ENCODE results near the gene PYROXD2.

Gene PYROXD2

DNA sequence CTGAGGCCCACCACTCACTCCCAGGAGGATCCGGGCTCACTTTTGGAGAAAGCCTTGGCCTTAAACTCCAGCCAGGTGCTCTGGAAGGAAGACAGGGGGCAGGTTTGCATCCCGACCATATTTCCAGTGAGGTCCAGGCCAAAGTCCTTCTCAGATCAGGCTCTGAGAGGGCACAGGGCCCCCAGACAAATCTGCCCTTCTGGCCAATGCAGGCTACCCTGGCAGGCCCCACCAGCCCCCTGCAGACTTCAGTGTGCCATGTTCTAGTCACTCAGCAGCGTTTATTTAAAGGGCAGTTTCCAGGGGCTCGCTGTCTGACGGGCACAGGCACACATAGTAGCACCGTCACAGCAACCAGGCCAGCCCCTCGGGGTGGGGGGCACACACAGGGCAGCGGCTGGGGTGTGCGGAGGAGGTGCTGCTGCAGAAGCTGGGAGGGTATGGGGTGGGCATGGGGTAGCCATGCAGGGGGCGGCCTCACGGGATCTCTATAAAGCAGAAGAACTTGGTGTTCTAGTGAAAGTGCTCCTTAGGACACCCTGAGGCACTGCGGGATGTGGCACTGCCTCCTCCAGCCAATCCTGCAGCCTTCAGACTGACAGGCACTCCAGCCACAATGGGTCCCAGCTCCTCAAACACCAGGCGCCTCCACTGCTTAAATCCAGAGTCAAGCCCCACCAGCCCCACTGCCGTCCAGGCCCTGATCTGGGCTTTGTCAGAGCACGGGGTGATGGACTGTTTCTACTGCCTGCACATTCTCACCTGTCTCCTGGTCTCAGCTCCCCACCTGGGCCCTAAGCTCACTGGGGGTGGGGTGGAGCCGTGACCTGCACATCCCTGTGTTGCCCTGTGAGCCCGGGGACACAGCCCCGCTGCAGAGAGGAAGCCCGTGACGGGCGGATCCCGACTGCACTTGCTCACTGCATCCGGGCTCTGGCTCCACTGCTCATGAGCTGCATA, 9.6 kb upstream of the PYROXD2 start:
- H3K9me3 ChIP-seq (ENCODE audit: control insufficient read depth, insufficient read depth, low read length), result no peaks in the 10 kb centered on the region
- H3K36me3 ChIP-seq (ENCODE audit: control insufficient read depth, low read length), result peaks cover 7% of the 10 kb centered on the region; the same call in 1 of the 2 replicates
- H3K9me2 ChIP-seq (replicated peaks; ENCODE audit: control insufficient read depth, low read length), result no peaks in the 10 kb centered on the region
- no peak overlapping the region for H3K27ac ChIP-seq (ENCODE audit: low read depth, low read length)
- no peaks in the 10 kb centered on the region for H3K27me3 ChIP-seq (ENCODE audit: control insufficient read depth, low read length)
- TF ChIP-seq, protein P1, sequence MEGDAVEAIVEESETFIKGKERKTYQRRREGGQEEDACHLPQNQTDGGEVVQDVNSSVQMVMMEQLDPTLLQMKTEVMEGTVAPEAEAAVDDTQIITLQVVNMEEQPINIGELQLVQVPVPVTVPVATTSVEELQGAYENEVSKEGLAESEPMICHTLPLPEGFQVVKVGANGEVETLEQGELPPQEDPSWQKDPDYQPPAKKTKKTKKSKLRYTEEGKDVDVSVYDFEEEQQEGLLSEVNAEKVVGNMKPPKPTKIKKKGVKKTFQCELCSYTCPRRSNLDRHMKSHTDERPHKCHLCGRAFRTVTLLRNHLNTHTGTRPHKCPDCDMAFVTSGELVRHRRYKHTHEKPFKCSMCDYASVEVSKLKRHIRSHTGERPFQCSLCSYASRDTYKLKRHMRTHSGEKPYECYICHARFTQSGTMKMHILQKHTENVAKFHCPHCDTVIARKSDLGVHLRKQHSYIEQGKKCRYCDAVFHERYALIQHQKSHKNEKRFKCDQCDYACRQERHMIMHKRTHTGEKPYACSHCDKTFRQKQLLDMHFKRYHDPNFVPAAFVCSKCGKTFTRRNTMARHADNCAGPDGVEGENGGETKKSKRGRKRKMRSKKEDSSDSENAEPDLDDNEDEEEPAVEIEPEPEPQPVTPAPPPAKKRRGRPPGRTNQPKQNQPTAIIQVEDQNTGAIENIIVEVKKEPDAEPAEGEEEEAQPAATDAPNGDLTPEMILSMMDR (IDR thresholded peaks at IDR 0.05; ENCODE audit: low read depth, low read length, poor library complexity, severe bottlenecking), result no peak
- TF ChIP-seq EZH2phosphoT487 (IDR thresholded peaks at IDR 0.05; ENCODE audit: borderline replicate concordance, low read length), result no peak
- H3K4me2 ChIP-seq (ENCODE audit: low read length), result no peak overlapping the region
- H3K4me1 ChIP-seq (ENCODE audit: control insufficient read depth, low read length), result no peaks in the 10 kb centered on the region
- no peak overlapping the region for H3K4me3 ChIP-seq (ENCODE audit: low read length)
- H4K20me1 ChIP-seq (ENCODE audit: control insufficient read depth, insufficient read depth, low read depth, low read length), result no peaks in the 10 kb centered on the region
- H3K79me2 ChIP-seq (ENCODE audit: control insufficient read depth, low read length), result no peaks in the 10 kb centered on the region
- no peaks in the 10 kb centered on the region for H3F3A ChIP-seq (ENCODE audit: control insufficient read depth, insufficient read depth)

DNA sequence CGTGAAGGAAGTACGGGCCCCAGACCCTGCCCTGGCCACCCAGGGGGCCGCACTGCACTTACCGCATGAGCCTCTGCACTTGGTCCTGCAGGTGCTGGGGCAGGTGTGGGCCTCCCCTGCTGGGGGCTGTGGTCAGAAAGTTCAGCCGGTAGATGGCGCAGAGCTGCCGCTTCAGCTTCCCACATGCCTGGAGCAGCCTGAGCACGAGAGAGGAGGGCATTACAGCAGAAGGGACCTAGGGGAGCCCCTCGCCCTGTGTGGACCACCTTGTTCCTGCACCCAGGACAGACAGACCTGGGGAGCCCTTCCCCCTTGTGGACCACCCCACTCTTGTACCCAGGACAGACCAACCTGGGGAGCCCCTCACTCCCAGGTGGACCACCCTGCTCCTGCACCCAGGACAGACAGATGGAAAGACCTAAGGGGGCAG, 8.7 kb upstream of the PYROXD2 start:
- Histone ChIP-seq H3K9me2 (replicated peaks; ENCODE audit: control insufficient read depth, low read length) (no peaks in the 10 kb centered on the region), H3K27me3 (ENCODE audit: control insufficient read depth, low read length) (no peaks in the 10 kb centered on the region), H3K27ac (ENCODE audit: low read depth, low read length) (no peak overlapping the region), H3K9me3 (ENCODE audit: control insufficient read depth, insufficient read depth, low read length) (no peaks in the 10 kb centered on the region), H3K4me3 (ENCODE audit: low read length) (no peak overlapping the region), H4K20me1 (ENCODE audit: control insufficient read depth, insufficient read depth, low read depth, low read length) (no peaks in the 10 kb centered on the region), H3F3A (ENCODE audit: control insufficient read depth, insufficient read depth) (no peaks in the 10 kb centered on the region), H3K4me2 (ENCODE audit: low read length) (no peak overlapping the region), H3K4me1 (ENCODE audit: control insufficient read depth, low read length) (no peaks in the 10 kb centered on the region), H3K79me2 (ENCODE audit: control insufficient read depth, low read length) (no peaks in the 10 kb centered on the region), H3K36me3 (ENCODE audit: control insufficient read depth, low read length) (peaks cover 10% of the 10 kb centered on the region; the same call in 1 of the 2 replicates)
- TF ChIP-seq EZH2phosphoT487 (IDR thresholded peaks at IDR 0.05; ENCODE audit: borderline replicate concordance, low read length), result no peak
- TF ChIP-seq, protein P1 (IDR thresholded peaks at IDR 0.05; ENCODE audit: low read depth, low read length, poor library complexity, severe bottlenecking), result no peak

DNA sequence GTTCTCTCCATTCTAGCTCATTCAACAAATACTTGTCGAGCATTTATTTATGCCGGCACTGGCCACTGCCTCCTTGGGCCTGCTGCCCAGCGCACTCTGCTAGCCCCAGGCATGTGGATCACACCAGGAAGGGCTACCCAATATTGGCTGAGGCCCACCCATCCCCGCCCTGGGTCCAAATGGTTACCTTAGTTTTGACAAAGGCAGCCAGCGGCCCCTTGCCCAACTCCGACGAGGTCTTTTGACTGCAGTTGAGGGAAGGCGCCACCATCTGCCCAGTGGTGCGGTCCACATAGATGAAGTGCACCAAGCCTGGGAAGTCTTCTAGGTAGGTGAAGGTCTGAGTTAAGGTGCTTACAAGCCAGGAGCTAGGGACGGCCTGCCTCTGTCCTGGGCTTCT, 7.2 kb upstream of the PYROXD2 start:
- Histone ChIP-seq H4K20me1 (ENCODE audit: control insufficient read depth, insufficient read depth, low read depth, low read length) (no peaks in the 10 kb centered on the region), H3K9me3 (ENCODE audit: control insufficient read depth, insufficient read depth, low read length) (no peaks in the 10 kb centered on the region), H3K27me3 (ENCODE audit: control insufficient read depth, low read length) (no peaks in the 10 kb centered on the region), H3K4me2 (ENCODE audit: low read length) (no peak overlapping the region), H3K36me3 (ENCODE audit: control insufficient read depth, low read length) (peaks cover 6% of the 10 kb centered on the region; the same call in 1 of the 2 replicates), H3K4me1 (ENCODE audit: control insufficient read depth, low read length) (no peaks in the 10 kb centered on the region), H3K9me2 (replicated peaks; ENCODE audit: control insufficient read depth, low read length) (no peaks in the 10 kb centered on the region), H3K4me3 (ENCODE audit: low read length) (no peak overlapping the region), H3F3A (ENCODE audit: control insufficient read depth, insufficient read depth) (no peaks in the 10 kb centered on the region), H3K79me2 (ENCODE audit: control insufficient read depth, low read length) (no peaks in the 10 kb centered on the region), H3K27ac (ENCODE audit: low read depth, low read length) (no peak overlapping the region)
- TF ChIP-seq, protein P1 (IDR thresholded peaks at IDR 0.05; ENCODE audit: low read depth, low read length, poor library complexity, severe bottlenecking), result no peak
- no peak for TF ChIP-seq EZH2phosphoT487 (IDR thresholded peaks at IDR 0.05; ENCODE audit: borderline replicate concordance, low read length)
